Measurements from ENCODE around the gene AKT3. TPM values are rescaled to one million over a fixed set of nuclear protein-coding genes. Genes with fewer than 3 reads are reported as not detected.

AKT3 gene
- 53.0 and 66.6 TPM in 2 replicates for total RNA-seq

GRCh38 chr1:243850202-243850451 is at the start of gene AKT3:
Gene AKT3 (minus strand): TSS chr1:243850243. CDS start chr1:243843170, 7,073 bp downstream.

Other genes with a start within 250 kb of the AKT3 start
- 43.1 and 43.4 TPM in 2 replicates for gene ZBTB18, start 201.0 kb upstream of the AKT3 start, total RNA-seq

Data from vein endothelial cell (primary cell).